CD8-positive, alpha-beta memory T cell (primary cell): Measurements from ENCODE around the gene PTAFR. TPM values are rescaled to one million over a fixed set of nuclear protein-coding genes. Genes with fewer than 3 reads are reported as not detected.

Source experiments
- CTCF ChIA-PET: fragments of 350-600 bp; sonication (Branson Sonifier 250); formaldehyde crosslinking; loops from one replicate; lab custom pipeline; 2021; ENCODE audit warnings: antibody characterized with exemption; lab: Charles Lee
- POLR2A ChIA-PET: fragments of 350-600 bp; sonication (Branson Sonifier 250); formaldehyde crosslinking; loops from one replicate; lab custom pipeline; 2021; ENCODE audit warnings: antibody characterized with exemption; lab: Charles Lee
- DNase-seq, 5 donors: peaks; one replicate each; pipeline versions ENCODE4 v3.0.0 to v3.0.0-alpha.2; 2020 to 2022; ENCODE audit warnings: mixed read lengths in 1 of 5
- H3K27ac ChIP-seq: one replicate; pipeline ENCODE4 v1.7.0; 2013; ENCODE audit warnings: low read depth, mild to moderate bottlenecking, low read length, moderate library complexity
- H3K27me3 ChIP-seq: 2 replicates; pipeline ENCODE4 v1.7.0; 2013; ENCODE audit warnings: low read length, mild to moderate bottlenecking; ENCODE audit not compliant: insufficient read depth, poor library complexity, severe bottlenecking
- H3K36me3 ChIP-seq: 2 replicates; pipeline ENCODE4 v1.7.0; 2013; ENCODE audit warnings: mild to moderate bottlenecking, low read length, moderate library complexity; ENCODE audit not compliant: insufficient read depth
- H3K4me1 ChIP-seq: 2 replicates; pipeline ENCODE4 v1.7.0; 2013; ENCODE audit warnings: mild to moderate bottlenecking, low read length, moderate library complexity; ENCODE audit not compliant: insufficient read depth
- H3K4me3 ChIP-seq: 2 replicates; pipeline ENCODE4 v1.7.0; 2013; ENCODE audit warnings: mild to moderate bottlenecking, low read length
- H3K9me3 ChIP-seq: 2 replicates; pipeline ENCODE4 v1.7.0; 2013; ENCODE audit warnings: mild to moderate bottlenecking, low read length
- H3K27ac Mint-ChIP-seq, 8 donors: one replicate each; pipeline ENCODE4 v1.8.0; 2020 to 2021; ENCODE audit warnings: mixed read lengths in 8 of 8, mild to moderate bottlenecking in 6 of 8, inconsistent platforms in 3 of 8, moderate library complexity in 3 of 8
- H3K27me3 Mint-ChIP-seq, 2 donors: one replicate each; pipeline ENCODE4 v1.8.0; 2020 to 2021; ENCODE audit warnings: mixed read lengths in 2 of 2, mild to moderate bottlenecking in 1 of 2, moderate library complexity in 1 of 2
- H3K36me3 Mint-ChIP-seq, 3 donors: one replicate each; pipeline ENCODE4 v1.8.0; 2020 to 2021; ENCODE audit warnings: mixed read lengths in 3 of 3, inconsistent platforms in 1 of 3, mild to moderate bottlenecking in 1 of 3
- H3K4me1 Mint-ChIP-seq, 3 donors: one replicate each; pipeline ENCODE4 v1.8.0; 2020 to 2021; ENCODE audit warnings: mixed read lengths in 3 of 3, inconsistent platforms in 1 of 3, mild to moderate bottlenecking in 1 of 3
- H3K4me3 Mint-ChIP-seq, 7 donors: one replicate each; pipeline ENCODE4 v1.8.0; 2020 to 2021; ENCODE audit warnings: mixed read lengths in 7 of 7, mild to moderate bottlenecking in 6 of 7, moderate library complexity in 4 of 7, inconsistent platforms in 2 of 7
- H3K9me3 Mint-ChIP-seq, 5 donors: one replicate each; pipeline ENCODE4 v1.8.0; 2020 to 2022; ENCODE audit warnings: mixed read lengths in 5 of 5, mild to moderate bottlenecking in 3 of 5, moderate library complexity in 2 of 5, inconsistent platforms in 1 of 5
- polyA plus RNA-seq: library from polyadenylated mRNA; unstranded; fragments of 300-500 nt; fragmentation: Illumina TruSeq; gene quantifications from one replicate; pipeline ENCODE4 v1.2.3, GENCODE V29; 2021
- total RNA-seq, 2 experiments: library from RNA; stranded (reverse); gene quantifications; one replicate each; pipeline ENCODE4 v1.2.3, GENCODE V29; 2021

PTAFR gene
- total and polyA plus RNA-seq, 3 experiments from 2014 or later = 0.58 to 1.1 (median 0.59) TPM

DNA sequence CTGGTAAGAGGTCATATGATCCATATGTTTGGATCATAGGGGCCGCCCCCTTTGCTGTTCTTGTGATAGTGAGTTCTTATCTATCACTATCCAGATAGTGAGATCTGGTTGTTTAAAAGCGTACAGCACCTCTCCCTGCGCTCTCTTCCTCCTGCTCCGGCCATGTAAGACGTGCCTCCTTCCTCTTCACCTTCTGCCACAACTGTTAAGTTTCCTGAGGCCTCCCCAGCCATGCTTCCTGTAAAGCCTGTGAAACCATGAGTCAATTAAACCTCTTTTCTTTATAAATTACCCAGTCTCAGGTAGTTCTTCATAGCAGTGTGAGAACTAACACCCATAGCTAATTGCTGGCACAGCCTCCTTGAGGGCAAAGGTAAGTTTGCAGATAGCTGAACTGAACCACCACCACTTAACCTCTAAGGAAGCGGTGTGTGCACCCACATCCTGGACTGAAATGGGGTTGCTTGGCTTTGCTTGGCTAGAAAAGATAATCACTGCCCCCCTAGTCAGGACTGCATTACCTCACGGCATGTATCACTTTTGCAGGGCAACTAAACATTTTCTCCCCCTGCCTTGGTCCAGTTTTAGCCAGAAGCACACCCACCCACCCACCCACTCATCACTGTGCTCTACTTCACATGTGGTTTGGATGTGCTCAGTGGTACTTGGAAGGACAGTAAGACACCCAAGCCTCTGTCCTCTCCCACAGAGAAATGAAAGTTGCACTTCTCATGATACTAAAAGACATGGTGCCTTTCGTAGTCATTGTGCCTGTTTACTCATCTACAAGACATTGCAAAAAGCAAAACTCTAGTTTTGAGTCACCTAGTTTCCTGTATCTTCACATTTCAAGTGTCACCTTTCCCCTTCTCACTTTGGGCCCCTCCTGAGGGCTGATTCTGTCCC lies 23.1 kb upstream of the PTAFR start:
- H3K4me1 ChIP-seq = peaks cover 47% of the 10 kb centered on the region
- H3K4me1 Mint-ChIP-seq = peaks cover 46 to 51% (median 50%) of the 10 kb centered on the region in 3 donors
- H3K27me3 ChIP-seq = no peaks in the 10 kb centered on the region
- peaks cover 0 to 2% of the 10 kb centered on the region in 2 donors for H3K27me3 Mint-ChIP-seq
- peak overlapping the region; percentile 40 to 83 (median 74) for H3K4me3 Mint-ChIP-seq
- peaks cover 28 to 66% (median 51%) of the 10 kb centered on the region in 3 donors for H3K36me3 Mint-ChIP-seq
- peak; percentile 58 to 83 (median 68) for DNase-seq
- H3K36me3 ChIP-seq = peaks cover 37% of the 10 kb centered on the region
- H3K9me3 ChIP-seq = peaks cover 12% of the 10 kb centered on the region
- peak overlapping the region; percentile 38 for H3K27ac ChIP-seq
- H3K4me3 ChIP-seq = peak overlapping the region; percentile 62
- H3K27ac Mint-ChIP-seq = peak overlapping the region; percentile 59 to 96 (median 90)
- peaks cover 4 to 27% (median 20%) of the 10 kb centered on the region in 5 donors for H3K9me3 Mint-ChIP-seq
- ChIA-PET POLR2A (interaction anchor here (0.6 to 1.0 kb wide), 4 partner anchors 67 to 575 kb away, joined by 3 to 8 read pairs (median 3); partner anchors contain the start of gene EYA3), CTCF (no interaction called here)

DNA sequence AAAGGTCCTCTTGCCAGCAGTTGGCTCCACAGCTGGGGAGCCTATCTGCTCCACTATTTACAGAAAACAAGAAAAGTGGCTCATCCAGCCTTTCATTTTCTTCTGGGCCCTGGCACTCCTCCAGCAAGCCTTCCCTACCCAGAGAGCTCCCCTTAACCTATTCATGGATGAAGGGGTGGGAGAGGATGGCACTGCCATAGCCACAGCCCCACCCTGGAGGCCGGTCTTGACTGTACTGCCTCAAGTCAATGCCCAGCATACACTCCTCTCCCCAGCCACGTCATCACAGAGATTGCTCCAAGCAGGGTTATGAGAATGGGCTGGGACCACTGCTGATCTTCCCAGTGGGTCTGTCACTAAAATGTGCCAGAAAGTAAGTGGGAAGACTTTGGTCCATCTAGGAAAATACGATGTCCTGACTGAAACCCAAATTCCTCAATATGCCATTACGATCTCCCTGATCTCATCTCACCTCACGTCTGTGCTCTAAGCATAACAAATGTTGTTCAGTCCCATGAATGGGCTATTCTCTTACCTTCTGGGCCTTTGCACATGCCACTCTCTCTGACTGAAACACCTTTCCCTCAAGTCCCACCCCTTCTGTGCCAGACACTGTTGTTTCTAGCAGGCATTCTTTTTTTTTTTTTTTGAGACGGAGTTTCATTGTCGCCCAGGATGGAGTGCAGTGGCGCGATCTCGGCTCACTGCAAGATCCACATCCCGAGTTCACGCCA lies 21.4 kb upstream of the PTAFR start:
- CTCF ChIA-PET = interaction anchor here (1.9 kb wide), 1 partner anchor 106 kb away, joined by 6 read pairs; no protein-coding TSS in a partner anchor
- H3K4me1 Mint-ChIP-seq = peaks cover 47 to 60% (median 56%) of the 10 kb centered on the region in 3 donors

DNA sequence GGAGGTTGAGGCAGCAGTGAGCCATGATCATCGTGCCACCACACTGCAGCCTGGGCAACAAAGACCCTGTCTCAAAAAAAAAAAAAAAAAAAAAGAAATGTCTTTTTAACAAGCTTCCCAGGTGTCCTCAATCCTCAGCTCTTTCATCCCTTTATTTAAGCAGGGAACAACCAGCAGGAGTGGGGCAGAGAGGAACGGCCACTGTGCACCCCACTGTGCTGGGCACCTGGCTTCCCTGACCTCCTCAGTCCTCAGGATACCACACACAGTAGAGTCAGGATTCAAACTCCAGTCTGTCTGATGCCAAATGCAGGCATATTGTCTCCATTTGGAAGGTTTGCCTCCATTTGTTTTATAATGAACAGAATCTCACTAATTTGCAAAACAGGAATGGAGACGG lies 19.8 kb upstream of the PTAFR start:
- no peak overlapping the region for H3K4me3 ChIP-seq
- H3K4me1 ChIP-seq = peaks cover 51% of the 10 kb centered on the region
- ChIA-PET CTCF (interaction anchor here (0.9 to 1.9 kb wide), 2 partner anchors 52 to 105 kb away, joined by 3 to 6 read pairs; no protein-coding TSS in a partner anchor), POLR2A (no interaction called here)
- H3K27ac ChIP-seq = no peak overlapping the region
- H3K9me3 Mint-ChIP-seq = peaks cover 4 to 27% (median 20%) of the 10 kb centered on the region in 5 donors
- peaks cover 47 to 59% (median 56%) of the 10 kb centered on the region in 3 donors for H3K4me1 Mint-ChIP-seq
- H3K36me3 Mint-ChIP-seq = peaks cover 23 to 47% (median 47%) of the 10 kb centered on the region in 3 donors
- H3K4me3 Mint-ChIP-seq = peak overlapping the region in 2 of 7 donors; percentile 23 to 55
- no peak overlapping the region for H3K27ac Mint-ChIP-seq
- peaks cover 21% of the 10 kb centered on the region for H3K36me3 ChIP-seq
- peaks cover 12% of the 10 kb centered on the region for H3K9me3 ChIP-seq
- no peak for DNase-seq
- H3K27me3 Mint-ChIP-seq = peaks cover 0 to 2% of the 10 kb centered on the region in 2 donors
- H3K27me3 ChIP-seq = no peaks in the 10 kb centered on the region

More for the DNA sequence above, 21.4 kb upstream of the PTAFR start:
- peaks cover 12% of the 10 kb centered on the region for H3K9me3 ChIP-seq
- H3K27me3 ChIP-seq = no peaks in the 10 kb centered on the region
- POLR2A ChIA-PET = no interaction called here
- Mint-ChIP-seq H3K9me3 (peaks cover 4 to 27% (median 20%) of the 10 kb centered on the region in 5 donors), H3K4me3 (peak overlapping the region in 2 of 7 donors; percentile 16 to 50), H3K27ac (peak overlapping the region in 1 of 8 donors; percentile 70), H3K36me3 (peaks cover 22 to 54% (median 48%) of the 10 kb centered on the region in 3 donors), H3K27me3 (peaks cover 0 to 2% of the 10 kb centered on the region in 2 donors)
- peaks cover 51% of the 10 kb centered on the region for H3K4me1 ChIP-seq
- H3K4me3 ChIP-seq = no peak overlapping the region
- no peak overlapping the region for H3K27ac ChIP-seq
- H3K36me3 ChIP-seq = peaks cover 22% of the 10 kb centered on the region
- no peak for DNase-seq

DNA sequence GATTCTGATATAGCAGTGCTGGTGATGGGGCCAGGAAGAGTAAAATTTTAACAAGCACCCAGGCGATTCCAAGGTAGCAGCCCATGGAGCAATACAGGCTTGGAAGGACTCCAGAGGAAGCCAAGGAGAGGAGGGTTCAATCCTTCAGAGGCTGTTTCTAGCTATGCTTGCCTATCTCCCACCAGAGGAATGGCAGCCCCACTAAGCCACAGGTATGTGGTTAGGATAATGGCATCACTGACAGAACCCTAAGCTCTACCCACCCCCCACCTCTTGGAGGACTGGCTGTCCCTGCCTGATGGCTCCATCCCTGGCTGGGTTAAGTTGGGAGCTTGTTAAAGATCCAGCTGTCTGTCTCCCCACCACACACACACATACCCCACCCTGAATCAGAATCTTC lies 19.3 kb upstream of the PTAFR start:
- no peak for DNase-seq
- peaks cover 19 to 41% (median 41%) of the 10 kb centered on the region in 3 donors for H3K36me3 Mint-ChIP-seq
- H3K36me3 ChIP-seq = peaks cover 15% of the 10 kb centered on the region
- H3K4me1 Mint-ChIP-seq = peaks cover 41 to 54% (median 51%) of the 10 kb centered on the region in 3 donors
- no peak overlapping the region for H3K4me3 Mint-ChIP-seq
- ChIA-PET POLR2A (no interaction called here), CTCF (interaction anchor here (0.6 to 1.9 kb wide), 4 partner anchors 18 to 104 kb away, joined by 3 to 6 read pairs (median 4); no protein-coding TSS in a partner anchor)
- H3K27me3 Mint-ChIP-seq = peaks cover 0 to 2% of the 10 kb centered on the region in 2 donors
- H3K9me3 Mint-ChIP-seq = peaks cover 4 to 27% (median 20%) of the 10 kb centered on the region in 5 donors
- H3K27me3 ChIP-seq = no peaks in the 10 kb centered on the region
- no peak overlapping the region for H3K4me3 ChIP-seq
- peaks cover 50% of the 10 kb centered on the region for H3K4me1 ChIP-seq
- H3K9me3 ChIP-seq = peaks cover 12% of the 10 kb centered on the region
- no peak overlapping the region for H3K27ac Mint-ChIP-seq
- H3K27ac ChIP-seq = no peak overlapping the region

DNA sequence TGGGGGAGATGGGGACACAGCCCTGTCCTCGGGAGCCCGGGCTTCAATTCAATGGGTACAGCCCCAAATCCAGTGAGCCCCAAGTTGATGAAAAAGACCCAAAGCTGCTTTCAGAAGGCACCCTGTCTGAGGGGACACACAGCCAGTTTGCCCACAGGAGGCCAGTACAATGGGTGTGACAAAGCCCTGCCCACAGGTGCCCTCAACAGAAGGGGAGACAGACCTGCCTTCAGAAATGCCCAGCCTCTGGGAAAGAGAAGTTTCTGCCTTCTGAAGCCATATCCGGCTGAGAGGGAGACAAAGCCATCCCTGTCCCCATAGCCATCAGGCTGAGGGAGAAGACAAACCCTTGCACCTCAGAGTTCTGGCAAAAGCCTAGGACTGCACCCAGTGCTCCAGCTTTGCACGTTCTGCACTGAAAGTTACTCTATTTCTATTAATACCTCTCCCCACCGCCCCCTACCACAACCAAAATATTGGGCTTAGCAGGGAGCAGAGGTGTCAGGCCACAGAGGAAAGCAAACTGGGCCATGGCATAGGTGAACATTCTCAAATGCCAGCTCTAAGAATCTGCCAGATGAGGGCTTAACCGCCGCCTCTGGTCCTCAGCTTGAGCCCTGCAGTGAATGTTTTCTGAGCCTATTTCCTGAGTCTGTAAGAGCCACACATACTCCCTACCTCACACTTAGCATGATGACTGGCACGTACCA lies 18.0 kb upstream of the PTAFR start:
- POLR2A ChIA-PET = no interaction called here
- Histone ChIP-seq H3K36me3 (peaks cover 7% of the 10 kb centered on the region), H3K4me1 (peaks cover 38% of the 10 kb centered on the region), H3K4me3 (no peak overlapping the region), H3K27me3 (no peaks in the 10 kb centered on the region), H3K27ac (no peak overlapping the region), H3K9me3 (peaks cover 12% of the 10 kb centered on the region)
- H3K4me3 Mint-ChIP-seq = peak overlapping the region in 2 of 7 donors; percentile 18 to 66
- H3K27ac Mint-ChIP-seq = peak overlapping the region in 3 of 8 donors; percentile 5 to 54 (median 17)
- H3K9me3 Mint-ChIP-seq = peaks cover 4 to 23% (median 19%) of the 10 kb centered on the region in 5 donors
- H3K27me3 Mint-ChIP-seq = peaks cover 0 to 2% of the 10 kb centered on the region in 2 donors
- no peak for DNase-seq
- H3K36me3 Mint-ChIP-seq = peaks cover 15 to 31% (median 30%) of the 10 kb centered on the region in 3 donors
- H3K4me1 Mint-ChIP-seq = peaks cover 29 to 41% (median 38%) of the 10 kb centered on the region in 3 donors
- CTCF ChIA-PET = no interaction called here

DNA sequence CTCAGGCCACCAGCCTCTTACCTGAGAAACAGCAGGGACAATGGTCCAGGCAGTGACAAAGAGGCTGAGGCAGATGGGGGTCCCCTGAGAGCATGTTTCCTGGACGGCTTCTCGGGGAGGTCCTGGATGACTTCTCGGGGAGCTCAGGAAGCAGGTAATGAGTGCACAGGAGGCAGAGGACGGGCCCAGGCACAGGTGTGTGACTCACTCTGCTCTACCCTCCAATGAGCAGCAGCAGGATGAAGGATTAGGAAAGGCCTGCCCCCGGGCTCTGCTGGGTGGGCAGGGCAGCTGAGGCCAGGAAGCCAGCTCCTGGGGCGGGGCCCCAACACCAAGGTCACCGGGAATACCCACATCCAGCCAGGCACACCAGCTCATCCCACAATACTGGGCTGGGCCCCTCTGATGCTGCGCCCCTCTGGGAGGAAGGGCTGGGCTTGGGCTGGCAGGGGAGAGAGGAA lies 17.2 kb upstream of the PTAFR start:
- no peak for DNase-seq
- H3K27me3 ChIP-seq = no peaks in the 10 kb centered on the region
- peaks cover 31% of the 10 kb centered on the region for H3K4me1 ChIP-seq
- Mint-ChIP-seq H3K27ac (no peak overlapping the region), H3K36me3 (peaks cover 8 to 24% (median 23%) of the 10 kb centered on the region in 3 donors), H3K4me3 (no peak overlapping the region), H3K27me3 (peaks cover 0 to 2% of the 10 kb centered on the region in 2 donors), H3K9me3 (peaks cover 0 to 15% (median 13%) of the 10 kb centered on the region in 5 donors), H3K4me1 (peaks cover 22 to 33% (median 30%) of the 10 kb centered on the region in 3 donors)
- peaks cover 5% of the 10 kb centered on the region for H3K9me3 ChIP-seq
- peaks cover 2% of the 10 kb centered on the region for H3K36me3 ChIP-seq
- CTCF ChIA-PET = no interaction called here
- H3K4me3 ChIP-seq = no peak overlapping the region
- H3K27ac ChIP-seq = no peak overlapping the region
- POLR2A ChIA-PET = no interaction called here

DNA sequence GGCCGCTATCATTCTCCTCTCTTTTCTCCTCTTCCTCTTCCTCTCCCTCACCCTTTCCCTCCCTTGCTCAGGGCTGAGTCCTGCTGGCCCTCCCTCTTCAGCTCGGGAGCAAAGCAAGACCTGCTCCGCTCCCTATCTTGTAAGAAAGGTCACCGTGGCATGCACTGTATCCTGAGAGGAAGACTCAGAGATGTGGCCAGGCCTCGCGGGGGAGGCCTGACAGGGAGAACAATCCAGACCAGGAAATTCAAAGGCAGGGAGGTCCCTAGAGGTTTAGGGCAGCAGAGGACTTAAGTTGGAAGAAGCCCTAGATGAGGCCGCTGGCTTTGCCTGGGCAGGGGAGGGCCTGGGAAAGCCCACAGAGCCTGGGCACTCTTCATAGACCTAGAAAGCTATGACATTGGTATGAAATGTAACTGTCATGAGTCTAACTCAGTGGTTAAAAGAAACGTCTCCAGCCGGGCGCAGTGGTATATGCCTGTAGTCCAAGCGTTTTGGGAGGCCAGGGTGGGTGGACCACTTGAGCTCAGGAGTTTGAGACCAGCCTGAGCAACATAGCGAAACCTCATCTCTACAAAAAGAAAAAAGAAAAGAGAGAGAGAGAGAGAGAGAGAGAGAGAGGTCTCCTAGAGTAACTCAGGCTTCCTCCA lies 14.6 kb upstream of the PTAFR start:
- Mint-ChIP-seq H3K4me3 (no peak overlapping the region), H3K36me3 (peaks cover 4 to 6% (median 6%) of the 10 kb centered on the region in 3 donors), H3K4me1 (peaks cover 12 to 14% (median 13%) of the 10 kb centered on the region in 3 donors), H3K27ac (no peak overlapping the region), H3K27me3 (peaks cover 0 to 2% of the 10 kb centered on the region in 2 donors), H3K9me3 (no peaks in the 10 kb centered on the region)
- Histone ChIP-seq H3K4me3 (no peak overlapping the region), H3K36me3 (no peaks in the 10 kb centered on the region), H3K9me3 (no peaks in the 10 kb centered on the region), H3K4me1 (peaks cover 8% of the 10 kb centered on the region), H3K27ac (no peak overlapping the region), H3K27me3 (no peaks in the 10 kb centered on the region)
- DNase-seq = no peak
- ChIA-PET CTCF (no interaction called here), POLR2A (no interaction called here)
